Ectodermal cell (in vitro differentiated cells): ENCODE results near the gene SLC25A47.

ENCODE experiments used
- H3K27ac ChIP-seq: 2 replicates; pipeline ENCODE4 v1.7.0; 2013; ENCODE audit warnings: mild to moderate bottlenecking, low read depth, low read length; ENCODE audit not compliant: insufficient read depth, poor library complexity, severe bottlenecking
- H3K27me3 ChIP-seq: 2 replicates; pipeline ENCODE4 v1.7.0; 2013; ENCODE audit warnings: mild to moderate bottlenecking, low read length; ENCODE audit not compliant: insufficient read depth, control insufficient read depth, poor library complexity, severe bottlenecking
- H3K36me3 ChIP-seq: one replicate; pipeline ENCODE4 v1.7.0; 2013; ENCODE audit warnings: low read length; ENCODE audit not compliant: control insufficient read depth, insufficient read depth
- H3K4me1 ChIP-seq: one replicate; pipeline ENCODE4 v1.7.0; 2013; ENCODE audit warnings: low read length; ENCODE audit not compliant: control insufficient read depth, insufficient read depth
- H3K4me3 ChIP-seq: 2 replicates; pipeline ENCODE4 v1.7.0; 2013; ENCODE audit warnings: low read depth, low read length, control low read depth; ENCODE audit not compliant: insufficient read depth
- H3K9me3 ChIP-seq: 2 replicates; pipeline ENCODE4 v1.7.0; 2013; ENCODE audit warnings: mild to moderate bottlenecking, low read length, moderate library complexity; ENCODE audit not compliant: control insufficient read depth
- WGBS, 2 experiments: methylation state at CpG; one replicate each; pipeline ENCODE4 v1.1.7; 2013; ENCODE audit warnings: missing lambda C conversion rate in 2 of 2; 5-methylcytosine and 5-hydroxymethylcytosine counted together

SLC25A47 gene

GRCh38 chr14:100362311-100362927, 39.3 kb downstream of the SLC25A47 start:
- WGBS, 2 experiments, result 100% methylated on average over 1 of the region's 1 CpG
- peaks cover 3% of the 10 kb centered on the region for H3K4me1 ChIP-seq
- H3K36me3 ChIP-seq, result peaks cover 18% of the 10 kb centered on the region
- no peaks in the 10 kb centered on the region for H3K27me3 ChIP-seq
- H3K4me3 ChIP-seq, result no peak overlapping the region
- H3K9me3 ChIP-seq, result no peaks in the 10 kb centered on the region
- H3K27ac ChIP-seq, result no peak overlapping the region

GRCh38 chr14:100363053-100363452, 39.9 kb downstream of the SLC25A47 start:
- Histone ChIP-seq H3K36me3 (peaks cover 18% of the 10 kb centered on the region), H3K4me1 (peaks cover 3% of the 10 kb centered on the region), H3K9me3 (no peaks in the 10 kb centered on the region), H3K27ac (no peak overlapping the region), H3K4me3 (no peak overlapping the region), H3K27me3 (no peaks in the 10 kb centered on the region)
- WGBS, 2 experiments, result 92 to 94% methylated on average over 2 of the region's 2 CpGs

- Histone ChIP-seq H3K9me3 (no peaks in the 10 kb centered on the region), H3K27me3 (no peaks in the 10 kb centered on the region), H3K36me3 (peaks cover 12% of the 10 kb centered on the region), H3K4me3 (no peak overlapping the region), H3K27ac (no peak overlapping the region), H3K4me1 (peaks cover 3% of the 10 kb centered on the region)
- WGBS, 2 experiments, result 80 to 100% methylated on average over 1 of the region's 1 CpG
Measured at GRCh38 chr14:100364403-100364802, 41.3 kb downstream of the SLC25A47 start.

GRCh38 chr14:100365741-100366140, 42.6 kb downstream of the SLC25A47 start:
- Histone ChIP-seq H3K36me3 (no peaks in the 10 kb centered on the region), H3K9me3 (no peaks in the 10 kb centered on the region), H3K27me3 (no peaks in the 10 kb centered on the region), H3K4me3 (no peak overlapping the region), H3K4me1 (peaks cover 3% of the 10 kb centered on the region), H3K27ac (no peak overlapping the region)
- WGBS, 2 experiments, result 81 to 83% methylated on average over 7 of the region's 7 CpGs

- no peaks in the 10 kb centered on the region for H3K27me3 ChIP-seq
- WGBS, 2 experiments, result 94% methylated on average over 12 to 13 of the region's 13 CpGs
- H3K4me3 ChIP-seq, result no peak overlapping the region
- H3K9me3 ChIP-seq, result no peaks in the 10 kb centered on the region
- H3K4me1 ChIP-seq, result peaks cover 10% of the 10 kb centered on the region
- no peak overlapping the region for H3K27ac ChIP-seq
- no peaks in the 10 kb centered on the region for H3K36me3 ChIP-seq
Measured at GRCh38 chr14:100369019-100369418, 45.9 kb downstream of the SLC25A47 start.

GRCh38 chr14:100370003-100370402, 46.9 kb downstream of the SLC25A47 start:
- Histone ChIP-seq H3K4me3 (no peak overlapping the region), H3K27ac (no peak overlapping the region), H3K36me3 (no peaks in the 10 kb centered on the region), H3K4me1 (peaks cover 10% of the 10 kb centered on the region), H3K27me3 (no peaks in the 10 kb centered on the region), H3K9me3 (no peaks in the 10 kb centered on the region)
- 95 to 96% methylated on average over 4 of the region's 4 CpGs for WGBS, 2 experiments

- Histone ChIP-seq H3K4me3 (no peak overlapping the region), H3K4me1 (peaks cover 13% of the 10 kb centered on the region), H3K9me3 (no peaks in the 10 kb centered on the region), H3K36me3 (no peaks in the 10 kb centered on the region), H3K27me3 (no peaks in the 10 kb centered on the region), H3K27ac (no peak overlapping the region)
- 43 to 51% methylated on average over 6 of the region's 6 CpGs for WGBS, 2 experiments
Measured at GRCh38 chr14:100371773-100372172, 48.6 kb downstream of the SLC25A47 start.

GRCh38 chr14:100372357-100373048, 49.4 kb downstream of the SLC25A47 start:
- Histone ChIP-seq H3K4me3 (no peak overlapping the region), H3K27me3 (no peaks in the 10 kb centered on the region), H3K27ac (no peak overlapping the region), H3K4me1 (peaks cover 13% of the 10 kb centered on the region), H3K9me3 (no peaks in the 10 kb centered on the region), H3K36me3 (no peaks in the 10 kb centered on the region)
- 63 to 74% methylated on average over 4 of the region's 4 CpGs for WGBS, 2 experiments

- Histone ChIP-seq H3K4me3 (no peak overlapping the region), H3K36me3 (no peaks in the 10 kb centered on the region), H3K27me3 (no peaks in the 10 kb centered on the region), H3K4me1 (peaks cover 13% of the 10 kb centered on the region), H3K27ac (no peak overlapping the region), H3K9me3 (no peaks in the 10 kb centered on the region)
- 86% methylated on average over 2 of the region's 2 CpGs for WGBS, 2 experiments
Measured at GRCh38 chr14:100374270-100374669, 51.1 kb downstream of the SLC25A47 start.

GRCh38 chr14:100374876-100375265, 51.7 kb downstream of the SLC25A47 start:
- WGBS, 2 experiments, result 79 to 81% methylated on average over 8 of the region's 8 CpGs
- Histone ChIP-seq H3K4me1 (peaks cover 13% of the 10 kb centered on the region), H3K4me3 (peak overlapping the region; percentile 73), H3K36me3 (no peaks in the 10 kb centered on the region), H3K9me3 (no peaks in the 10 kb centered on the region), H3K27ac (peak overlapping the region; percentile 47), H3K27me3 (no peaks in the 10 kb centered on the region)
